22Rv1 (cell line): ENCODE data around the gene SRGAP1.

Source experiments
- ZFX ChIP-seq: fragments of 450-650 bp; IDR thresholded peaks from 2 replicates; pipeline ENCODE4 v1.6.1; 2017; ENCODE audit warnings: antibody characterized with exemption, borderline replicate concordance
- TF ChIP-seq, protein P1 (sequence below): fragments of 450-650 bp; IDR thresholded peaks from 2 replicates; pipeline ENCODE4 v1.5.1; 2017; ENCODE audit warnings: mild to moderate bottlenecking

GRCh38 chr12:63841011-63841410, 3.5 kb upstream of the SRGAP1 start:
- TF ChIP-seq, protein P1, sequence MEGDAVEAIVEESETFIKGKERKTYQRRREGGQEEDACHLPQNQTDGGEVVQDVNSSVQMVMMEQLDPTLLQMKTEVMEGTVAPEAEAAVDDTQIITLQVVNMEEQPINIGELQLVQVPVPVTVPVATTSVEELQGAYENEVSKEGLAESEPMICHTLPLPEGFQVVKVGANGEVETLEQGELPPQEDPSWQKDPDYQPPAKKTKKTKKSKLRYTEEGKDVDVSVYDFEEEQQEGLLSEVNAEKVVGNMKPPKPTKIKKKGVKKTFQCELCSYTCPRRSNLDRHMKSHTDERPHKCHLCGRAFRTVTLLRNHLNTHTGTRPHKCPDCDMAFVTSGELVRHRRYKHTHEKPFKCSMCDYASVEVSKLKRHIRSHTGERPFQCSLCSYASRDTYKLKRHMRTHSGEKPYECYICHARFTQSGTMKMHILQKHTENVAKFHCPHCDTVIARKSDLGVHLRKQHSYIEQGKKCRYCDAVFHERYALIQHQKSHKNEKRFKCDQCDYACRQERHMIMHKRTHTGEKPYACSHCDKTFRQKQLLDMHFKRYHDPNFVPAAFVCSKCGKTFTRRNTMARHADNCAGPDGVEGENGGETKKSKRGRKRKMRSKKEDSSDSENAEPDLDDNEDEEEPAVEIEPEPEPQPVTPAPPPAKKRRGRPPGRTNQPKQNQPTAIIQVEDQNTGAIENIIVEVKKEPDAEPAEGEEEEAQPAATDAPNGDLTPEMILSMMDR: no peak
- no peak for TF ChIP-seq ZFX
